Measurements from ENCODE around the gene RSPH3.

DNA sequence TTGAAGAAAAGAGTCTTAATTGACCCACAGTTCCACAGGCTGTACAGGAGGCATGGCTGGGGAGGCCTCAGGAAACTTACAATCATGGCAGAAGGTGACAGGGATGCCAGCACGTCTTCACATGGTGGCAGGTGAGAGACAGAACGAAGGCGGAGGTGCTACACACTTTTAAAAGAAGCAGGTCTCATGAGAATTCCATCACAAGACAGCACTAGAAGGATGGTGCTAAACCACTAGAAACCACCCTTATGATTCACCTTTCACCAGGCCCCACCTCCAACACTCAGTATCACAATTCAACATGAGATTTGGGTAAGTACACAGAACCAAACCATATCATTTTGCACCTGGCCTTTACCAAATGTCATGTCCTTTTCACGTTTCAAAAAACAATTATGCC is 23.9 kb upstream of the RSPH3 start:
- TF ChIP-seq POLR2AphosphoS5 (IDR thresholded peaks at IDR 0.05) = no peak
- no peak for TF ChIP-seq POLR2A (IDR thresholded peaks at IDR 0.05)
